H54 (cell line): ENCODE measurements around the gene VIL1.

Experiments used
- DNase-seq: peaks from one replicate; pipeline ENCODE4 v3.0.0; 2011; ENCODE audit warnings: low spot score, mixed read lengths; ENCODE audit not compliant: insufficient read length
- FAIRE-seq: peaks from 3 replicates; lab custom pipeline; 2011; peaks lifted over from hg19 to GRCh38; lab: Jason Lieb, UNC
- POLR2A ChIP-seq: IDR thresholded peaks from 2 replicates; pipeline ENCODE4 v1.6.1; 2011; ENCODE audit warnings: low read depth, mild to moderate bottlenecking, low read length

Gene VIL1

DNA sequence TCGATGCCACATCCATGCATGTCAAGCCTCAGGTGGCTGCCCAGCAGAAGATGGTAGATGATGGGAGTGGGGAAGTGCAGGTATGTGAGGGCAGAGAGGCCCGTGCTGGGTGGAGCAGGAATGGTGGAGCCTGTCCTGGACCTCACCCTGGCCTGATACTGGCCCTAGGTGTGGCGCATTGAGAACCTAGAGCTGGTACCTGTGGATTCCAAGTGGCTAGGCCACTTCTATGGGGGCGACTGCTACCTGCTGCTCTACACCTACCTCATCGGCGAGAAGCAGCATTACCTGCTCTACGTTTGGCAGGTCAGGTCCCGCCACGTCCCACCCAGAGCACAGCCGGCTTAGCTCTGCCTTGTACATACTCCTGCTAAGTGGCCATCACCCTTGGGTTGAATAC is 13.0 kb downstream of the VIL1 start:
- DNase-seq (no peak), FAIRE-seq (no peak)
- TF ChIP-seq POLR2A = no peak

DNA sequence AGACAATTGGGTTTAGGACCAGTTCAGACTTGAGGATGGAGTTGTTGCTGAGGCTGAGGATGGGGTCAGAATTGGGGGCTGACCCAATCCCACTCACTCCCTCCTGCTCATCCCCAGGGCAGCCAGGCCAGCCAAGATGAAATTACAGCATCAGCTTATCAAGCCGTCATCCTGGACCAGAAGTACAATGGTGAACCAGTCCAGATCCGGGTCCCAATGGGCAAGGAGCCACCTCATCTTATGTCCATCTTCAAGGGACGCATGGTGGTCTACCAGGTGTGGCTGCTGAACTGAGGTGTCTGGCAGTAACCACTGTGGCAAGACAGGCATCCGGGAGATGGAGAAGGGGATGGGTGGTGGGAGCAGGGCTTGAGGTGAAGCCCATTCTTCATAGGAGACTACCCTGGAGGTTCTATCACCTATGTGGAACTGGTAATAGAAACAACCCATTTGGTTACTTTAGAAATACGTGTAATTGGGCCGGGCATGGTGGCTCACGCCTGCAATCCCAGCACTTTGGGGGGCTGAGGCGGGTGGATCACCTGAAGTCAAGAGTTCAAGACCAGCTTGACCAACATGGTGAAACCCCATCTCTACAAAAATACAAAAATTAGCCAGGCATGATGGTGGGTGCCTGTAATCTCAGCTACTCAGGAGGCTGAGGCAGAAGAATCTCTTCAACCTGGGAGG is 13.9 kb downstream of the VIL1 start:
- no peak for FAIRE-seq
- DNase-seq = no peak
- TF ChIP-seq POLR2A = no peak

DNA sequence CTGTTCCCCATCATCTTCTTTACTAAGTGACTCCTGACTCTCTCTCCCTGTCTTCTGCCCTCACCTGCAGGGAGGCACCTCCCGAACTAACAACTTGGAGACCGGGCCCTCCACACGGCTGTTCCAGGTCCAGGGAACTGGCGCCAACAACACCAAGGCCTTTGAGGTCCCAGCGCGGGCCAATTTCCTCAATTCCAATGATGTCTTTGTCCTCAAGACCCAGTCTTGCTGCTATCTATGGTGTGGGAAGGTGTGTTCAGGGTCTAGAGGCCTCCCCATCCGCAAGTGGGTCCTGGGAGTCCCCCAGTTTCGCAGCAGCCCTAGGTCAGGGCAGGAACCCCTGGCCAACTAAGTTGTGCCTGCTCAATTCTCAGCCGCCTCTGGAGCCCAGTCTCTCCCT is 15.5 kb downstream of the VIL1 start:
- DNase-seq = no peak
- FAIRE-seq = no peak
- no peak for TF ChIP-seq POLR2A

DNA sequence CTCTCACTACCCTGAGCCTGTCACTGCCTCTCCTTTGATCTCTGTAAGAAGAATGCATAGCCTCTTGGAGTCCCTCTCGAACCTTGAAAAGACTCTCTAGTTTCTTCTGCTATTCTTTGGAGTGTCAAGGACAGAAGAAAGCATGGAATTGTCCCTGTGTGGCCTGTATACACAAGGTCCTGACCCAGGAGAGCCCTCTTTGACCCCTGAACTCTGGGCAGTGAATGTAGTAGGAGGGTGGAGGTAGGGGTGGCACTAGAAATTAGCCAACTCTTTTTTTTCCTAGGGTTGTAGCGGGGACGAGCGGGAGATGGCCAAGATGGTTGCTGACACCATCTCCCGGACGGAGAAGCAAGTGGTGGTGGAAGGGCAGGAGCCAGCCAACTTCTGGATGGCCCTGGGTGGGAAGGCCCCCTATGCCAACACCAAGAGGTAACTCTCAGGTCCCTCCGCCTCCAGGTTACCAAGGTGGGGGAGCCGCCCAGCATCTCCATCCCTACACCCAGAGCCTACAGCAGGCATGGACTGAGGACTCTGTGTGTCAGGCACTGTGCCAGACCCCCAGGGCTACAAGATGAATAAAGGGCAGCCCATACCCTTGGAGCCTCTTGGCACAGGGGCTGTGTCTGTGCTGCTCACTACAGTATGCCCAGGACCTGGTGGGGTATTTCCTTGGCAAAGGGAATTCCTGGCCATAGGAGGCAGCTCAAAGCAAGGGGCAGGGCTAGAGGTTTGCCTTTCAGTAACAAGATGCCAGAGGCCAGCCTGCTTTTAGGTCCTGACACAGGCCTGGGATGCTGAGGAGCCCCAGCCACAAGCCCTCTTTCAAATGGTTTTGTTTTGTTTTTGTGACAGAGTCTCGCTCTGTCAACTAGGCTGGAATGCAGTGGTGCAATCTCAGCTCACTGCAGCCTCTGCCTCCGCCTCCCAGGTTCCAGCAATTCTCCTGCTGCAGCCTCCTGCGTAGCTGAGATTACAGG is 16.4 kb downstream of the VIL1 start:
- no peak for TF ChIP-seq POLR2A
- FAIRE-seq = no peak
- DNase-seq = no peak

DNA sequence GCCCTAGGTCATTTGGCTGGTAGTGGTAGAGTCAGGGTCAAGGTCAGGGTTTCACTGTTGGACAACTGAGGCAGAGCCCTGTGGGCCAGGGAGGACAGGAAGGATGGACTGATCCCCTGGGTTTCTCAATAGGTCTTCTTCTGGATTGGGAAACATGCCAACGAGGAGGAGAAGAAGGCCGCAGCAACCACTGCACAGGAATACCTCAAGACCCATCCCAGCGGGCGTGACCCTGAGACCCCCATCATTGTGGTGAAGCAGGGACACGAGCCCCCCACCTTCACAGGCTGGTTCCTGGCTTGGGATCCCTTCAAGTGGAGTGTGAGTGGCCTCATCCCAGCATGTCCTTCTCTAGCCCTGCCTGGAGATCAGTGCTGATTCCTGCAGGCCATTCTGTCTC is 18.1 kb downstream of the VIL1 start:
- DNase-seq (no peak), FAIRE-seq (no peak)
- TF ChIP-seq POLR2A = no peak

DNA sequence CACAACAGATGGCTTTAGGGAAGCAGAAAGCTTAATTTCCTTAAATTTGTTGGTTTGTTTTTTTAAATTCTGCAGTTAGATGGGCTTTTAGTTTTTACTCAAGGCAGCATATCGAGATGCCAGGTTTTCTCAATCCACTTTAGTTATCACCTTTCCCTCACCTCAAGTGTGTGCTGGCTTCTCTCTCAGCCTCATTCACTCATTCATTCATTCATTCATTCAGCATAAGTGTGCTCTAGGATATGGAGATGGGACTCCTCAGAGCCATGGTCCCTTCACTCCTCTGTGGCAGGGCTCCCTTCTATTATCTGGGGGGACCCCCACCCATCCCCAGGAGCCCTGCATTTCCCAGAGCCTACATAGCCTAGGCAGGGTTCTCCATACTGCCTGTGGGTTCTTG is 19.0 kb downstream of the VIL1 start:
- no peak for FAIRE-seq
- no peak for DNase-seq
- TF ChIP-seq POLR2A = no peak

DNA sequence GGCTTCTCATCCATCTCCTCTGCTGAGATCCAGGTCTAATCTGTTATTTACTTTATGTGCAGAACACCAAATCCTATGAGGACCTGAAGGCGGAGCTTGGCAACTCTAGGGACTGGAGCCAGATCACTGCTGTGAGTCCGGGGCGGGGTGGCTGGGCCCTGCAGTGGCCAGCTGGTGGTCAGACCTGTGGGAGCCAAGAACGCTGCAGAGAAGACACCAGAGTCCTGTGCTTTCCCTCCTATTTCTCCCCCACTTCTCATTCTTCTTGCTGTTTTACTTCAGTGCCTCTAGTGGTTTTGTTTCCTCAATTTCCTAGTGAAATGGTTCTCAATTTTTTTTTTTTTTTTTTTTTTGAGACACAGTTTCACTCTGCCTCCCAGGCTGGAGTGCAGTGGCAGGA is 19.7 kb downstream of the VIL1 start:
- FAIRE-seq (no peak), DNase-seq (no peak)
- TF ChIP-seq POLR2A = no peak

DNA sequence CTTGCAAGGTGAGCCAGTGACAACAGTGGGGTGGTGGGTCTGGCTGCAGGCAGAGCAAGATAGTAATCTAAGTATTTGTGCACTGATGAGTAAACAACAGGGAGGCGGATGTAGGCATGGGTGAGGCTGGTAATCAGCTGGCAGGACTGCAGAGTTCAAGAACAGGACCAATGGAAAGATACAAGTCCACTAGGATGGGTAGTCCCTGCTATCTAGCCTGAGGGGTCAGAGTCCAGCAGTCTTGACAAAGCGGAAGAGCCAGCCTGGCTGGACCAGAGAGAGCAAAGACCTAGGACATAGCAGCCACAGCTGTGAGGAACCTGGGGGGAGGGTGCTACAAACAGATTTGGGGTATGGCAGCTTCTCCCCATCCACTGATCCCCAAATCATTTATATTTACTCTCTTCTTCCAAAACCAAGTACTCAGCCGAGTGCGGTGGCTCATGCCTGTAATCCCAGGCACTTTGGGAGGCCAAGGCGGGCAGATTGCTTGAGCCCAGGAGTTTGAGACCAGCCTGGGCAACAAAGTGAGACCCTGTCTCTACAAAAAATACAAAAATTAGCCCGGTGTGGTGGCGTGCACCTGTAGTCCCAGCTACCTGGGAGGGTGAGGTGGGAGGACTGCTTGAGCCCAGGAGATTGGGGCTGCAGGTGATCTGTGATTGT is 25.9 kb downstream of the VIL1 start:
- DNase-seq = no peak
- no peak for FAIRE-seq
- TF ChIP-seq POLR2A = no peak

DNA sequence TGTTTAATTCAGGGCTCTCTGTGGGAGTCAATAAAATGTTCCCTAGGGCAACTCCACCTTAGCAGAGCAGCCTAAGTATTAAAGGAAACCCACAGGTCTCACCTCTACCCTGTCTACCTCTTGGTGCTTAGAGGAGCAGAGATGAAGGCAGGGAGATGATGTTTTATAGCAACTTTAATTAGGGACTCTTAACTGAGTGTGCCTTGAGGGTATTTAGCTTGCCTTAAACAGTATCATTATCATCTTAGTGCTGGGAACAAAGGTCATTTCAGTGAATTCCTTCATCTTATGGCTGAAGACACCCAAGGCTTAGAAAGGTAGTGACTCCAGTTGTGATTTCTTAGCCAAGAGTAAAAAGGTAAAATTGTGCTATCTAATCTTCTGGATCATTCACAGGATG is 26.7 kb downstream of the VIL1 start:
- TF ChIP-seq POLR2A = no peak
- no peak for DNase-seq
- FAIRE-seq = no peak

DNA sequence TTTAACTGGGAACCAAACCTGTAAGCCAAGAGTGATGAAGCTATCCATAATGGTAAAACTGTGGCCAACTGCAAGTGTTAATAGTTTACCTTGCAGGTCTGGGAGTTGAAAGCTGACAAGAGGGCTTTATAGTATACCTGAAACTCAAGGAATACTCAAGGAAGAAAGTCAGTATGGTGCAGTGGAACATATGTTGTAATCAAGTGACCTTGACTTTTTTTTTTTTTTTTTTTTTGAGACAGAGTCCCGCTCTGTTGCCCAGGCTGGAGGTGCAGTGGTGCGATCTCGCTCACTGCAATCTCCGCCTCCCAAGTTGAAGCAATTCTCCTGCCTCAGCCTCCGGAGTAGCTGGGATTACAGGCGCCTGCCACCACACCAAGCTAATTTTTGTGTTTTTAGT is 27.6 kb downstream of the VIL1 start:
- DNase-seq (no peak), FAIRE-seq (no peak)
- TF ChIP-seq POLR2A = no peak

DNA sequence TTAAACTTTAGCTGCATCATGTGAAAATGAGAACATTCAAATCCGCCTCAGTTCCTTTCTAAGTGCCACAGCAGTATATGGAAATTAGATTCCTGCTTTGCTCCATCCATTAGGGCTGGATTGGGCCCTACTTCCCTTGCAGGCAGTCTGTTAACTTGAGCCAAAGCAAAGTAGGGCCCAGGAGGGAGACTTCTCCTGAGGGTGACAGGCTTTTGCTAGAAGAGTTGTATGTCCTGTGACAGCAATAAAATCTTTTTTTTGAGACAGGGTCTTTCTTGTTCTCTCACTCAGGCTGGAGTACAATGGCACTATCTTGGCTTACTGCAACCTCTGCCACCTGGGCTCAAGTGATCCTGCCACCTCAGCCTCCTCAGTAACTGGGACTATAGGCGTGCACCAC is 28.1 kb downstream of the VIL1 start:
- TF ChIP-seq POLR2A = no peak
- no peak for DNase-seq
- FAIRE-seq = no peak

DNA sequence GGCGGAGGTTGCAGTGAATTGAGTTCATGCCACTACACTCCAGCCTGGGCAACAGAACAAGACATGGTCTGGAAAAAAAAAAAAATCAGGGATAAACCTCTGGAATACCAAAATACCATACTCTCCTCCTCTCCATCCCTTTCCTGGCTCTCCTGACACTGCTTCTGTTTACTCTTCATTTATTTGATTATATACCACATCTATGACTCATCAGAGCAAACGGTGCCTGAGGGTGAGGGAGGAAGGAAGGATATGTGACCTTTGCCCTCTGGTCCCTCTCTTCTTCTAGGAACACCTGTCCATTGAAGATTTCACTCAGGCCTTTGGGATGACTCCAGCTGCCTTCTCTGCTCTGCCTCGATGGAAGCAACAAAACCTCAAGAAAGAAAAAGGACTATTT is 30.0 kb downstream of the VIL1 start:
- peak; percentile 48 for FAIRE-seq
- DNase-seq = peak; percentile 35
- no peak for TF ChIP-seq POLR2A

DNA sequence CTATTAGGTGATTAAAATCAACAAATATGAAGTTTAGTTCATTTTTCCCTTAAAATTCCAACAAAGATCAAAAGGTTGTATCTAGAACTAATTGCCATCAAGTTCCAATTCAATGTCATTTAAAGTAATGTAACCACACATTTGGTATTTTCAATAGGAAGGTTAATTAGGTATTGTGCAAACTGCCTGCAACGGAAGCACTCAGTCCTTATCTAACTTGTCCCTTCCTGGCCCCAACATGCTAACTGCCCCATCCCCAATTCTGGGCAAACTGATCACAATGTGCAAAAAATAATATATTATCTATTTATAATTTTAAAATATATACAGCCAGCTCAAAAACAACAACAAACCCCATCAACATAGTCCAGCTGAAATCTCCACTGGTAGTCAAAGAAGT is 33.2 kb downstream of the VIL1 start:
- FAIRE-seq = no peak
- DNase-seq = no peak
- no peak for TF ChIP-seq POLR2A

DNA sequence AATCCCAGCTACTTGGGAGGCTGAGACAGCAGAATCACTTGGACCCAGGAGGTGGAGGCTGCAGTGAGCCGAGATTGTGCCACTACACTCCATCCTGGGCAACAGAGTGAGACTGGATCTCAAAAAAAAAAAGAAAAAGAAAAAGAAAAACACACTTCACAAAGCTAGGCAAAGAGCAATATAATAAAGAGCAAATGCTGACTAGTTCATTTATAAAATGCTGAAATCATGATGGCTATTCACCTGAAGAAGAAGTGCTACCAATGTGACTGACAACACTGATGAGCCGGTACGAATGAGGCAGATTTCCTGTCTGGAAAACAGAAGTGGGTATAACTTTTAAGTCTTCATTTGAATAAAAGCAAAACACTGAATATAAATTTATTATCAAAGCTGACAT is 37.9 kb downstream of the VIL1 start:
- TF ChIP-seq POLR2A = no peak
- FAIRE-seq = no peak

More for the DNA sequence above, 37.9 kb downstream of the VIL1 start:
- no peak for DNase-seq
